GM18909 (cell line): ENCODE measurements around the gene GALNT16.
"Not testable (repeated sequence)": the region's sequence is repeated elsewhere in the genome, so short reads cannot be mapped to it uniquely, and the experiment has no call there.

Source experiments
- ATAC-seq: cut with Tn5 transposase; IDR thresholded peaks from one replicate; pipeline ENCODE4 v1.9.1; 2021; ENCODE audit warnings: mild to moderate bottlenecking; ENCODE audit not compliant: unreplicated experiment, poor library complexity

GALNT16 gene

DNA sequence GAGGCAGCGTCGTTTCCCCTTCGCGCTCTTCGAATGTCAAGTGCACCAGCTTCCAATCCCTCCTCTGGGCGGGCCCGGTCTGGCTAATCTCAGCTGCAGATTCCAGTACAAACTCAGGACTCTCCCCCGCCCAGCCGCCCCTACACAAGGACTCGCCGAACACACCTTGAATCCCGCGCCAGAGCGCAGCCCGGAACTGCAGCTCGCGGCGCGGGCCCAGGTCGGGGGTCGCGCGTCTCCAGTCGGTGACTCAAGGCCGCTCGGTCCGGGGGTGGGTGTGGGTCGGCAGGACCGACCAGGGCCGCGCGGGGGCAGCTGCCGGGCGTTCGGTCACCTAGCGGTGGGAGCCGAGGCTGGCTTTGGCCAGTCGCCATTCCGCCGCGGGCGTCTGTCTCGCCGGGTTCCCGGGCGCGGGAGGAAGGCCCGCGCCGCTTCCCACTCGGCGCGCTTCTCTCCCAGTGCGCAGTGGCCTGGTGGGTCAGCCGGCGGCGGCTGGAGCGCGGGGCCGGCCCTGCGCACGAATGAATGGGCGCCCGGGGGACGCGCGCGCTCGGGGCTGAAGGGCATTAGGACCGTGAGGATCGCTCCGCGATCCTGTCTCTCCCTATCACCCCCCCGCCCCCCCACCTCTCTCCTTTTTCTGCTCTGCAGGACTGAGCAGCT lies at the start of gene GALNT16:
GALNT16 (plus strand) TSS at position 632 of the 663 bp plus-strand sequence. CDS start 133 bp downstream, outside the sequence.
- ATAC-seq = no peak

DNA sequence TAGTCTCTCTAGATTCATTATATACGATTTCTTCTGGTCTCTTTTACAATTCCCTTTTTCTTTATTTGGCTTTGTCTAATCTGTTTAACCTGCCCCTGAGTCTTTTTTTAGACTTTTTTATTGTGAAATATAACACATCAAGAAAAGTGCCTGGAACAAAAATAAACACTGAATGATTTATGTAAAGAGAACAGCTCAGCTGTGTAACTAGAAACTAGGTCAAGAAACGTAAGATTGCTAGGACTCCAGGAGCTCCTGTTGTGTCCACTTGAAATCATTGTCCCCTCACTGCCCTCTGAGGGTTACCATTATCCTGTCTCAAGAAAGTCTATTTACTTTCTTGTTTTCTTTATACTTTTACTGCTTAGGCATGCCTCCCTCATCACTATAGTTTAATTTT lies 45.6 kb upstream of the GALNT16 start:
- ATAC-seq = no peak

DNA sequence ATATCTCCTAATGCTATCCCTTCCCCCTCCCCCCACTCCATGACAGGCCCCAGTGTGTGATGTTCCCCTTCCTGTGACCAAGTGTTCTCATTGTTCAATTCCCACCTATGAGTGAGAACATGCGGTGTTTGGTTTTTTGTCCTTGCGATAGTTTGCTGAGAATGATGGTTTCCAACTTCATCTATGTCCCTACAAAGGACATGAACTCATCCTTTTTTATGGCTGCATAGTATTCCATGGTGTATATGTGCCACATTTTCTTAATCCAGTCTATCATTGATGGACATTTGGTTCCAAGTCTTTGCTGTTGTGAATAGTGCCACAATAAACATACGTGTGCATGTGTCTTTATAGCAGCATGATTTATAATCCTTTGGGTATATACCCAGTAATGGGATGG lies 42.3 kb upstream of the GALNT16 start:
- not testable (repeated sequence) for ATAC-seq

DNA sequence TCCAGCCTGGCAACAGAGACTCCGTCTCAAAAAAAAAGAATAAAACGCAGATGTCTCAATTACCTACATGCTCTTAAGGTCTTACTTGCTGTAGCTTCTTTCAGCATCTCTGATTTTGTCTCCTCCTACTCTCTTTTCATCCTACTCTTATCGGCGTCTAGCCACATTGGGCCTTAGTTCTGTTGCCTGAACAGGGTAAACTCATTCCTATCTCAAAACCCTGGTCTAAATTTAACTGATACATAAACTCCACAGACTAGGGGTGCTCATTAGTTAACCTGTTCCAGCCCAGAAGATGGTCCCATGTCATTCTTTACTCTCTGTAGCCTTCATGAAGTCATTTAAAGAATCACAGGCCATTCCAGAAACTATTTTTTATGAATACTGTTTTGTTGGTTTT lies 35.0 kb upstream of the GALNT16 start:
- no peak for ATAC-seq

DNA sequence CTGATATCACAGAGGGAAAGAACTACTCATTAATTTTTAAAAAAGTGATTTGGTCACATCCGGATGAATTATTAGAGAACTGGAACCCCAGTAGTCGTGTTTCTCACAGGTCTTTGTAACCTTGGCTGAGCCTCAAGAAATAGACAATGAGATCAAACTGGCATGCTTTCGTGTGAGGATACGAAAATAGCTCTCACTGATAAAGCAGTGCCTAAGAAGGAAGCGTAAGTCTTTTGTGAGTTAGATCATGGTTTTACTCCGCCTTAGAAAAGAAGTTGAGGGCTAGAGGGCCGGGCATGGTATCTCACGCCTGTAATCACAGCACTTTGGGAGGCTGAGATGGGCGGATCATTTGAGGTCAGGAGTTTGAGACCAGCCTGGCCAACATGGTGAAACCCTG lies 33.8 kb upstream of the GALNT16 start:
- ATAC-seq = no peak

DNA sequence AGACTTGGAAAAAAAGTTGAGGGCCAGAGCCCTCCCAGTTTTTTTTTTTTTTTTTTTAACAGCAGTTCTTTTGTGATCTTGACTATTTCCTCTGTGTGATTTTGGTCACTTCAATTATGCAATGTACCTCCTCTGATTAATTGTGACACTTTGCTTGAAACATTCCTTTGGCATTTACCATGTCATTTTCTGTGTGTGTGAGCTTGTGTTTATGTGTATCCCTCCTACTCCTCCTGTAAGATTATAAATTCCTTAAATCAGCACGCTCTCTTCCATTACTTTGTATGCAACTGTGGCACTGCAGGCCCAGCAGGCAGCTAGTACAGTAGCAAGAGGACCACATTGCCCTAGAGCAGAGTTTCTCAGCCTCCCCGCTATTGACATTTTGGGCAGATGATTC lies 33.2 kb upstream of the GALNT16 start:
- ATAC-seq = no peak

DNA sequence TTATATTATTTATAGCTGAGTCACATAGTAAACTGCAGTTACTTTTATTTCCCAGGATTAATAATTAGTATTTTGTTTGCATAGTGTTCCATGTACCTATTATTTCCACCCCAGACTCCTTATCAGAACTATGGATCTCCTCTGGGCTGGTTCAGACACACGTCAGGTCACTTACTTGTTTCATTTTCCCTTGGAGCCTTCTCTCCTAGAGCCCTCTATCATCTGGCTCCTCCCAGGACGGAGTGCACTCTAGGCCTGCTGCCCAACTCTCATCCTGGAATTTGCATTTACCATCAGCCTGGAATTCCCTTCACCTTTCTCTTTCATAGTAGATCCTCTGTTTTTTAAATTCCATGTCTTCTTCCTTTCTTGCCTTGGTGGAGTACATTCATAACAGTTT lies 28.5 kb upstream of the GALNT16 start:
- no peak for ATAC-seq

DNA sequence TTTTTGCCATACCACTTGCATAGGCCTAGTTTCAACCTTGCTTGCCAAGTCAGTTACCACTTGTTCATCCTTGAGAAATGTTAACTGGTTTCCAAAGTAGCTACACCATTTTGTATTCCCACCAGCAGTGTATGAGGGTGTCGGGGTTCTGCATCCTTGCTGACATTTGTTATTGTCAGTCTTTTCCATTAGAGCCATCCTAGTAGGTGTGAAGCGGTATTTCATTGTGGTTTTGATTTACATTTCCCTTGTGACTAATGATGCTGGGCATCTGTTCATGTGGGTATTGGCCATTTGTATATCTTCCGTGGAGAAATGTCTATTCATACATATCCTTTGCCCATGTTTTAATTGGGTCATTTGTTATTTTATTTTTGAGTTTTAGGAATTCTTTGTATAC lies 27.6 kb upstream of the GALNT16 start:
- no peak for ATAC-seq

DNA sequence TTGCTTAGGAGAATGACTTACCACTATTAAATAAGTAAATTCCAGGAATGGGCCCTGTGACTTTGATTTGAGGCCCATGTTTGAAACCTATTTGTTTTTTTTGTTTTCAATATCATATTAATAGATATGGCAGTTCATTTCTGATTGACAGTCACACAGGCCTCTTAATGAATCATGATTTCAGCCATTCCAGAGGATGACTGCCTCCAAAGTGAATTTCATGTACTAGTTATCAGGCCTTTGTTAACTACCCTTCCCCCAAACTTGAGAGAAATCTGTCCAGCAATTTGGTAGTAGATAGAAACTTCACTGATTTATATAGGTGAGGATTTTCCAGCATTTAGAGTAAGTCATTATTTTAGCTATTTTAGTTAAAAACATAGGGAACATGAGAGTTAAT lies 25.9 kb upstream of the GALNT16 start:
- ATAC-seq = no peak

DNA sequence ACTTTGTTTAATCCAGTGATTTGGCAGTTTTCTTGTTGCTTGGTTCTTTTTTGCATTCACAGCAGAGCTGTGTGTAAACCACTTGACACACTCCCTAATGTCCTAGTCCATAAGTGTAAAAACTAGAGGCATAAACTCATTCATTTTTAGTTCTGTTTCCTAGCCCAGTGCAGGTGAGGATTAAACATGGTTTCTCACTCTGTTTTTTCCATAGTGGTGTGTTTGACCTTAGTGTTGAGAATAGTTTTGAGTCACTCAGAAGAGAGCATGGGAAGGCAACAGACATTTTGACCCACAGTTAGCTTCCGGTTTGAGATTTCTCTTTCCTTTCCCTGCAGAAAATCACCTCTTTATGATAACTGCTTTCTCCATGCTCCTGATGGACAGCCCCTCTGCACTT lies 24.2 kb upstream of the GALNT16 start:
- ATAC-seq = no peak

DNA sequence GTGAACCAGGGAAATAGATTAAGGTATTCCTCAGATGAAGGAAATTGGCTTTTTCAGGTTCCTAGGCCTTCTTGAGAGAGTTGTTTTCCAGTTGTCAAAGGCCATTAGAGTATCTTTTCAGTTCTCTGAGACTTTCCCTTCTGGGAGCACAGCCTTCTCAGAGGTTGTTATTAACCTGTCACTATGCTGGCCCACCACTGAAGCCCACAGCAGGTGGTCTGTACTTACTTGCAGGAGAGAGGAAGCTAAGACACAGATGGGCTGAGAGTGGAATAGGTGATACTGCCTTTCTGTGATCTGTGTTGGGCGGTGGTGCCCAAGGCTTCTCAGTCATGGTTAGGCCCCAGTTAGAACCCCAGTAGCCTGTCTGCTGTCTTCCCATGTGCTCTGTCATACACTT lies 22.8 kb upstream of the GALNT16 start:
- no peak for ATAC-seq

DNA sequence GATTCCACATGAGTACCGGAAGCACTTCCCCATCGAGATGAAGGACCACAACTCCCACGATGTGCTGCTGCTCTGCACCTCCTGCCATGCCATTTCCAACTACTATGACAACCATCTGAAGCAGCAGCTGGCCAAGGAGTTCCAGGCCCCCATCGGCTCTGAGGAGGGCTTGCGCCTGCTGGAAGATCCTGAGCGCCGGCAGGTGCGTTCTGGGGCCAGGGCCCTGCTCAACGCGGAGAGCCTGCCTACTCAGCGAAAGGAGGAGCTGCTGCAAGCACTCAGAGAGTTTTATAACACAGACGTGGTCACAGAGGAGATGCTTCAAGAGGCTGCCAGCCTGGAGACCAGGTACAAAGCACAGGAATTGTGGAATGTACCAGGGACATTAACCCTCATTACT lies 22.4 kb upstream of the GALNT16 start:
- ATAC-seq = no peak

DNA sequence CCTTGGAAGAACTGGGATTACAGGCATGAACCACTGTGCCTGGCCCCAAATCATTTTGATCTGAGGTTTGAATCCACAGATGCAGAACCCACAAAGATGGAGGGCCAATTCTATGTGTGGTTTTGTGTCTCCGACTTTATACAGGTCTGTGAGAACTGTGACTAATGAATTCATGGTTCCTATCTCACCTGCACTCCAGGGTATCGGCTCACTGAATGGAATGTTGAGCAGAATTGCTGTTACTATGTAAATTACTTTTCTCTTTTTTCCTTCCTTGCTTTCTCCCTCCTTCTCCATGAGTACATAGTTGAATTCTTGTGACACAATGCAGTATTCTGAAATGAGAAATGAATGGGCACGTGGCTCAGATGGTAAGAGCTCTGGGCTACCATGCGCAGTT lies 21.1 kb upstream of the GALNT16 start:
- ATAC-seq = no peak

DNA sequence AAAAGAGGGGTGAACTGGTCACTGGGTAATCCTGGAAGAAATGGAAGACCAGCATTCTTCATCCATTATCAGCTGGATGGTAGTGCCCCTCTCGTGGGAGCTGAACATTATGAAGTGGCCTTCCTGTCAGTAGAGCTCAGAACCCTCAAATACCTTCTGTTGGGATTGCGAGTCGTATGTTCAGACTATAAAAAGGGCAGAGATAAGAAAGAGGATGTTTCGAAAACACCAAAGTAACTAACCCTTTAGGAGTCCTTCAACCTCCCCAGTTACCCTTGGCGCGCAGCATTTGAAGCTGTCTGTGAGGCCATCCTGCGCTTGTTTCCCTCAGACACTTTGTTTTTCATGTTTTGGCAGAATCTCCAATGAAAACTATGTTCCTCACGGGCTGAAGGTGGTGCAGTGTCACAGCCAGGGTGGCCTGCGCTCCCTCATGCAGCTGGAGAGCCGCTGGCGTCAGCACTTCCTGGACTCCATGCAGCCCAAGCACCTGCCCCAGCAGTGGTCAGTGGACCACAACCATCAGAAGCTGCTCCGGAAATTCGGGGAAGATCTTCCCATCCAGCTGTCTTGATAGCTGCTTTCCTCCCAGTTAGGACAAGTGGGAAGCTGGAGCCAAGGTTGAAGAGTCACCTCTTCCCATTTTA lies 19.3 kb upstream of the GALNT16 start:
- no peak for ATAC-seq

DNA sequence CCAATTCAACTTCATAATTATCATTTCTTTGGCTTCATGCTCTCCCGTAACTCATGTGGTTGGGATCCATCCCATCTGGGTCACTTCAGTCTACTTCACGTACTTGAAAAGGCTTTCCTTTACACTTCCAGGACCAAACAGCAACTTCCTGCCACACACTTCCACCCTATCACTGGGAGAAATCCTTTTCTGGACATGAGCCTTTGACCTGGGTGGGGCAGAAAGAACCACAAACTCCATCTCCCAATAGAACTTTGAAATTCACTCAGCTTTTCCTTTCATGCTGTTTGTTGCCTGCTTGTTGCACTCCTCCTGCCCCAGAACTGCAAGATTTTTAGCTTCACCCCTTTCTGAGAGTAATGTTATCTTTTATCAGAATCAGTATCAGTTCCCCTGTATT lies 18.4 kb upstream of the GALNT16 start:
- no peak for ATAC-seq

DNA sequence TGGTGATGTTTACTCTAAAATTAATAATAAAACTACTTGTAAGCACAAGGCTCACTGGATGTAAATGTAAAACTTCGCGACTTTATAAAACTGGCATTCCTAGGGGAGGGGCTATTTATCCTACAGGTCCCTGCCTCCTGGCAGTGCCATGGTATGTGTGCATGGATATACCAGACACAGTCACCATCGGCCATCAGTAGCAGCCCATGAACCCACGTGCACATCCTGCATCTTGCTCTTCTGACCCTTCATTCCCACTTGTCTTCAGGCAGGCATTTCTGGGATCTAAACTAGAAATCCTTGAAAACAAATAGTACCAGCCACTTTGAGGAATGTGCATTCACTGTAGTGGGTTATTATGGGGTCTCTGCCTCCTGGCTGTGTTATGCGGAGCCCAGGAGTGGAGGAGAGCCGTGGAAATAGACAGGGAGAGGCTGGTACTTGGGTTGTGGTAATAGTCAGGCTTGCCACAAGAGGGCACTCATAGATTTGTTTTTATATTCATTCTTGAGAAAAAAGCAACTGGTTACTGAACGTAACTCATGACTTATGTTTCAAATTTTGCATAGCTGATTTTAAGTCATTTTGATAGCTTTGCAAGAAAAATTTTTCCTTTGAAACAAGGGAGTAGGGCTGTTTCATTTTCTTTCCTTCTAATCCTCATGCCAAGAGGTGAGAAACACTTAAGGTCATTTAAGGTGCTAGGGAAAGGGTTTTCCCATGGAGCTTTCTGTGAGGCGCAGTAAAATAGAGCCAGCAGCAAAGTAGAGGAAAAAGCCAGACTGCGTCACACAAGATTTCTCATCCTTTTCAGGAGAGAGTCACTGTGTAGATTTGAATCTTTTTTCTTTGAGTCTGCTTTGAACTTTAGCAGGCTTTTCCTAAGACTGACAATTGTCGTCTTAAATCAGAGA lies 17.4 kb upstream of the GALNT16 start:
- no peak for ATAC-seq

DNA sequence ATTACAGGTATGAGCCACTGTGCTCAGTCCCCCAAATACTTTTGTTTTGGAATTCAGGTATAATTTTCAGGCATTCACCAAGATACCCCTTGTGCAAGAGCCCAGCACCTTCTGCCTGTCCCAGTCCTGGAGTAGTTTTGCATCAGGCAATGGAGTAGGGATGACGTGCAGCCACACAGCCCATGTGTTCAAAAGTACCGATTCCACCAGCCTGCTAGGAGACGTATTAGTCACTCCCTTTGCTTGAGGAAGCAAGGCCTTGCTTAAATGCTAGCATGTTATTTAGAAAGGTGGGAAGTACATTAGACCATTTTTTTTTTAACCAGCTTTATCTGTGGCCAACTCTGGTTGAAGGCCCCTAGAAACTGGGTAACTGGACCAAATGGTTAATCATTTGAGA lies 15.0 kb upstream of the GALNT16 start:
- no peak for ATAC-seq

DNA sequence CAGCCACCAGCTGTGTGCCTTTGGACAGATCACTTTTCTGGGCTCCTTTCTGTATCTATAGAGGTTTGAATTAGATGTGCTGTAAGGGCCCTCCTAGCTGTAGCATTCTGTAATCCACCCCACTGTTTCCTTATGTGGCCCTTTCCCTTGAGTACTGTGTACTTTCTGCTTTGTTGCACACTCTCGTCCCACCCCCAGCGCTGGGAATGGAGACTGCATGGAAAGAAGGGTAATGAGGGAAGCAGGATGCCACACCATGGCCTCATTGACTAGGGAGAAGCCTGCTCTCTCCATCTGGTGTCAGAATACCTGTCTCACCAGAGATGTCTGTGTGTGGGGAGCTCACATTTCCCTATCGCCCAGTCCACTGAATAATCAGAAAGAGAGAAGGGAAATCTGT lies 13.6 kb upstream of the GALNT16 start:
- no peak for ATAC-seq

DNA sequence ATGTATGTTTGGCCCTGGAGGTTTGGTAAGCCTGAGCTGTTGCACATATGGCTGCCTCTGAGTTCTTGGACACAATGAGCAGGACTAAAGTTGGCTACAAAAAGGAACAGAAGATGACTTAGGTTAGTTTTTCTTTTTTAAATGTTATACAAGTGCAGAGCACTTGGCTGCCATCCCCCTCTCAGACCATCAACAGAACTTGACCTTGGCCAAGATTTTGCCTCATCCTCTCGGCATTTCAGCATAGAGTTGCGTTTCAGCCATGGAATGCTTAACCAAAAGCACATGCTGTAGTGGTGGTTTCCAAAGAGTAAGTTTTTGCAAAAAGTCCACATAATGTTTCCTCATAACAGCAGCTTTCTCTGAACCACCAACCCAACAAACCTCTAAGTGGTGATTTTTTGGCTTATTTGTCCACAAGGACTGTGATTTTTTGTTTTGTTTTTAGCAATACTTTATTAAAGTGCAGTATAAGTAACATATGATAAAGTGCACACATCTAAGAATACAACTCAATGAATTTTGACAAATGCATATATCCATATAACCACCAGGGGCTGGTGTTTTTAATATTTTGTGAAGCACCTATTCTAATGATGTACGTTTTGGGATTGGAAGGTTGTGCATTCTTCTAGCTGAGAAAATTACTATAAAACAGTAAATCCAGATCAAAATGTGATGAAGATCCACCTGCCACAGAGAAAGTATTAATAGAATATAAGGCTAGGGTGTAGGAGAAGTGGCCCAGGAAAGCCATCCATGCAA lies 12.1 kb upstream of the GALNT16 start:
- ATAC-seq = no peak

DNA sequence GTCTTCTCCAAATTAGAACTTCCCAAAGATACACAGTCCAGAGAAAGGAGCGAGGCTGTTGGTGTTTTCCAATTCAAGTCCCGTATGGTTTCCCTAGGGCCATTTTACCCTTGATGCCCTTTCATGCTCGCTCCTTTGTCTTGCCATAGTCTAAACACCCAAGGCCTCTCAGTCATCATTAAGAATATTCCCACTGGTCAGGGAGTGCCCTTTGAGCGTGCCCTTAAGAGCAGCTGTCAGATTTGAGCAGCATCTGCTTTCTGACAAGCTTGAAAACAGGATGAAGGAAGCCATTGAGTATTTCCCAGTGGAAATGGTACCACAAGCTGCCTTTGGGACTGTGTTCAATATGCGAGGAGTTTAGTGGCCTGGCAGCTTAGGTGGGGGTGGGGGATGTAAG lies 10.4 kb upstream of the GALNT16 start:
- ATAC-seq = no peak

DNA sequence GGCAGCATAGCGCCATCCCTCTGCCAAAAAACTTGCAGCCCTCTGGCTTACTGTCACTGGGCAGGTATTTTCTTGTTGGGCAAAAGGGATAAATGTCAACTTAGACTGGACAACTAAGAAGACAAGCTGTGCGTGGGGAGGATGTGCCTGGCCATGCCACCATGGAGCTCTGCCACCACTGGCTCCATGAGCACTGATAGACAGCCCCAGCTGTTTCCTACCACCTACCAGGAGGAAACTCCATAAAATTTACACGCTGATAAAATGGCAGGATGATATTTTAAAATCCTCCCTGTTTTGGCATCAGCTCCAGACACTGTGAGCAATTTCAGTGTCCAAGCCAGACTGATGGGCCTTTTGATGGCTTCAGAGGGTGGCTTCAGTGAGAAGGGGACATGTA lies 7.1 kb upstream of the GALNT16 start:
- ATAC-seq = no peak
